Stimulated activated CD4-positive, alpha-beta T cell treated with anti-CD3 and anti-CD28 coated beads, Interleukin-1b, Interleukin-23, amount 100 ng/mL, for 48 hours (primary cell): ENCODE measurements around the gene MNS1.
"Not testable (repeated sequence)": the region's sequence is repeated elsewhere in the genome, so short reads cannot be mapped to it uniquely, and the experiment has no call there.

ENCODE experiments used
- DNase-seq: peaks from one replicate; pipeline ENCODE4 v3.0.0-alpha.2; 2020

Gene MNS1

GRCh38 chr15:56442354-56442753 is 22.6 kb downstream of the MNS1 start:
- DNase-seq = no peak

GRCh38 chr15:56440214-56440770 is 24.6 kb downstream of the MNS1 start:
- DNase-seq = no peak

GRCh38 chr15:56432304-56432703 is 32.6 kb downstream of the MNS1 start:
- no peak for DNase-seq

- no peak for DNase-seq
Observed at GRCh38 chr15:56428821-56429458, 36.0 kb downstream of the MNS1 start.

- DNase-seq = no peak
Observed at GRCh38 chr15:56425976-56426375, 39.0 kb downstream of the MNS1 start.

- no peak for DNase-seq
Observed at GRCh38 chr15:56425276-56425675, 39.7 kb downstream of the MNS1 start.

GRCh38 chr15:56413114-56413733 is 51.7 kb downstream of the MNS1 start:
- DNase-seq = not testable (repeated sequence)

GRCh38 chr15:56411122-56411749 is 53.7 kb downstream of the MNS1 start:
- no peak for DNase-seq

- DNase-seq = no peak
Observed at GRCh38 chr15:56410721-56411120, 54.2 kb downstream of the MNS1 start.

- DNase-seq = not testable (repeated sequence)
Observed at GRCh38 chr15:56399209-56399608, 65.7 kb downstream of the MNS1 start.

- DNase-seq = not testable (repeated sequence)
Observed at GRCh38 chr15:56397325-56397724, 67.6 kb downstream of the MNS1 start.

- no peak for DNase-seq
Observed at GRCh38 chr15:56394909-56395308, 70.0 kb downstream of the MNS1 start.

GRCh38 chr15:56393277-56393676 is 71.7 kb downstream of the MNS1 start:
- DNase-seq = no peak

GRCh38 chr15:56390739-56391267 is 74.1 kb downstream of the MNS1 start:
- DNase-seq = no peak

- DNase-seq = no peak
Observed at GRCh38 chr15:56385908-56386307, 79.0 kb downstream of the MNS1 start.

GRCh38 chr15:56383010-56383409 is 81.9 kb downstream of the MNS1 start:
- no peak for DNase-seq
